DND-41 (cell line): ENCODE results near the gene CLDN11.

Experiments used
- EZH2 ChIP-seq: IDR thresholded peaks from 3 replicates; pipeline ENCODE4 v1.6.1; 2012; ENCODE audit warnings: borderline replicate concordance, low read depth, mild to moderate bottlenecking, moderate library complexity, low read length, inconsistent platforms; ENCODE audit not compliant: severe bottlenecking
- TF ChIP-seq, protein P1 (sequence below): IDR thresholded peaks from 2 replicates; pipeline ENCODE4 v1.5.1; 2012; ENCODE audit warnings: borderline replicate concordance, low read length, moderate library complexity, mild to moderate bottlenecking; ENCODE audit not compliant: poor library complexity, severe bottlenecking; ENCODE audit errors: extremely low read depth

DNA sequence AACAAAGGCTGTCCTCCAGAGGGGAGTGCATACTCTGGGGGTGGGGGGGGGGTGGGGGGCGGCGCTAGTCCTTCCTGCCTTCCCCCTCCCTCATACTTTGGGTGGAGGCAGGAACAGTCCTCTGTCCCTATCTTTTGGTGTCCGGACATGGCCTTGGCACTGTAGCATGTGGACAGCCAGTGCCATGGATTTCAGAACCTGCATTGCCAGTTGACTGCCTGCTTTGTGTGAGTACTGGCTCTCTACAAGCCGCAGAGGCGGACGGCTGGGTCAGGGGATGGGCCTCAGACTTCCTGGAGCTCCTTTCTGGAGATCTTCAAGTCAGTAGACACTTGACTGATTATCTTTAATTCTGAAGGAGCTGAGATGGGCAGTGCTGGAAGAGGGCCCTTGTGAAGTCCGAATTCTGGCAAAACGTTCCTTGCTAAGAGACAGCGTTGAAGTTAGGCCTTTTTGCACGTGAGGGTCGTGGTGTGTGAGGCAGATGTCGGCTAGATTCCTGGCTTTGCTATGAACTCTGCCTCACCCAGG is 2.5 kb downstream of the CLDN11 start:
- TF ChIP-seq, protein P1, sequence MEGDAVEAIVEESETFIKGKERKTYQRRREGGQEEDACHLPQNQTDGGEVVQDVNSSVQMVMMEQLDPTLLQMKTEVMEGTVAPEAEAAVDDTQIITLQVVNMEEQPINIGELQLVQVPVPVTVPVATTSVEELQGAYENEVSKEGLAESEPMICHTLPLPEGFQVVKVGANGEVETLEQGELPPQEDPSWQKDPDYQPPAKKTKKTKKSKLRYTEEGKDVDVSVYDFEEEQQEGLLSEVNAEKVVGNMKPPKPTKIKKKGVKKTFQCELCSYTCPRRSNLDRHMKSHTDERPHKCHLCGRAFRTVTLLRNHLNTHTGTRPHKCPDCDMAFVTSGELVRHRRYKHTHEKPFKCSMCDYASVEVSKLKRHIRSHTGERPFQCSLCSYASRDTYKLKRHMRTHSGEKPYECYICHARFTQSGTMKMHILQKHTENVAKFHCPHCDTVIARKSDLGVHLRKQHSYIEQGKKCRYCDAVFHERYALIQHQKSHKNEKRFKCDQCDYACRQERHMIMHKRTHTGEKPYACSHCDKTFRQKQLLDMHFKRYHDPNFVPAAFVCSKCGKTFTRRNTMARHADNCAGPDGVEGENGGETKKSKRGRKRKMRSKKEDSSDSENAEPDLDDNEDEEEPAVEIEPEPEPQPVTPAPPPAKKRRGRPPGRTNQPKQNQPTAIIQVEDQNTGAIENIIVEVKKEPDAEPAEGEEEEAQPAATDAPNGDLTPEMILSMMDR, result no peak
- TF ChIP-seq EZH2, result no peak
